Activated T-helper 1 cell treated with anti-CD3 and anti-CD28 coated beads, Interleukin-2, amount 50 U/mL, for 16 hours (primary cell): ENCODE results near the gene LTBP4.
A peak's percentile ranks its signal among the peaks of the same experiment; 100 is the strongest.

Experiments
- DNase-seq, 2 donors: peaks; one replicate each; pipeline ENCODE4 v3.0.0-alpha.2; 2020; ENCODE audit warnings: low read depth in 1 of 2, low spot score in 1 of 2

LTBP4 gene

DNA sequence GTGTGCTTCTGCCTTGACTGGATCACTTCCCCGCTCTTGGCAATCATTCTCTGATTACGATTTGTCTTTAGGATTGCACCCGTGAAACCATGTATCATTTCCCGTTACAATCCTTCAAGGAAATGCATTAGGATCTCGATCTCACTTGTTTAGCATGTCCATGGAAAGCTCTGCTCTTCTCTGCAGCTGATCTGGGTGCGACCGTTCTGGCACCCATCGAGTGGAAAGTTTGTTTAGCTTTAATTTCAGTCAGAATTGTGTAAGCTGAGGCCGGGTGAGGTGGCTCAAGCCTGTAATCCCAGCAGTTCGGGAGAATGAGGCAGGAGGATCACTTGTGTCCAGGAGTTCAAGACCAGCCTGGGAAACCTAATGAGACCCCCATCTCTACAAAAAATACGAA lies 58.4 kb downstream of the LTBP4 start:
- DNase-seq, result no peak

DNA sequence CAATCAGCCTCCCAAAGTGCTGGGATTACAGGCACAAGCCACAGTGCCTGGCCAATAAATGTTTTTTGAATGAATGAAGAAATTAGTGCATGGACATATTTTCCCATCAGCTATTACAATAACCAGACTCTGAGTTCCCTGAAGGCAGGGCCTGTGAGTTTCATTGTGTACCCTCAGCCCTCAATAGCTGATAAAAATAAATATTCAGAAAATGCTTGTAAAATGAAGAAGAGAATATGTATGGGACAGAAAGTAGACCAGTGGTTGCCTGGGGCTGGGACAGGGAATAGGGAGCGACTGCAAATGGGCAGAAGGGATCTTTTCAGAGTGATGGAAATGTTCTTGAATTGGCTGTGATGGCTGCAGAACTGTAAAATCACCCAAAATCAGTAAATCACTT lies 60.4 kb downstream of the LTBP4 start:
- no peak for DNase-seq

- peak; percentile 91 to 95 for DNase-seq
Measured at GRCh38 chr19:40662925-40663694, 61.9 kb downstream of the LTBP4 start.

- no peak for DNase-seq
Measured at GRCh38 chr19:40663695-40664692, 62.8 kb downstream of the LTBP4 start.

DNA sequence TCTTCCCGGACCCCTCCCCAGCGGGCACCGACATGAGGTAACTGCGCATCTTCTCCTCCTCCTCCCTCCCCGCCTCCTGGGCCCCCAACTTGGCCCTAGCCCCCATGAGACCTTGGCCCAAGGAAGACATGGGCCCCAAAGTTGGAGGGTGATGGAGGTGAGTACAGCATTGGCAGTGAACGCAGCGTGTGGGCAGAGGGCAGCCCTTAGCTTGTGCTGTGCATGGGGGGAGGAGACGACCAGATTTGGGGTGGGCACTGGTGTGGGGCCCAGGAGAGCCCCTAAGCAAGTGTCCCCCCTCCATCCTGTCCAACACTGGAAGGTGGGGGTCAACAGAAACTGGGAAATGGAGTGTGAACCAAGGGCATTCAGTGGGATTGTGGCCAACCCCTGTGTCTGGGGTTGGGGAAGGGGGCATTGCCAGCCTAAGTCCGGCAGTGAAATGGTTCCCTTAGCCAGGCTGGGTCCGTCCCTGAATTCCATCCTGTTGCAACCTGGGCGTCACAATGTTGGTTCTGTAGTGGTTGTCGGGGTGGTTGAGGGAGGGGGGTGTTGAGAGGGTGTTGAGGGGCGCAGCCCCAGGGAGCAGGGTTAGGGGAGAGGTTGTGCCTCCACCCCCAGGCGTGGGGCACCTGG lies 65.8 kb downstream of the LTBP4 start:
- no peak for DNase-seq

- DNase-seq, result no peak
Measured at GRCh38 chr19:40667602-40668001, 66.4 kb downstream of the LTBP4 start.

DNA sequence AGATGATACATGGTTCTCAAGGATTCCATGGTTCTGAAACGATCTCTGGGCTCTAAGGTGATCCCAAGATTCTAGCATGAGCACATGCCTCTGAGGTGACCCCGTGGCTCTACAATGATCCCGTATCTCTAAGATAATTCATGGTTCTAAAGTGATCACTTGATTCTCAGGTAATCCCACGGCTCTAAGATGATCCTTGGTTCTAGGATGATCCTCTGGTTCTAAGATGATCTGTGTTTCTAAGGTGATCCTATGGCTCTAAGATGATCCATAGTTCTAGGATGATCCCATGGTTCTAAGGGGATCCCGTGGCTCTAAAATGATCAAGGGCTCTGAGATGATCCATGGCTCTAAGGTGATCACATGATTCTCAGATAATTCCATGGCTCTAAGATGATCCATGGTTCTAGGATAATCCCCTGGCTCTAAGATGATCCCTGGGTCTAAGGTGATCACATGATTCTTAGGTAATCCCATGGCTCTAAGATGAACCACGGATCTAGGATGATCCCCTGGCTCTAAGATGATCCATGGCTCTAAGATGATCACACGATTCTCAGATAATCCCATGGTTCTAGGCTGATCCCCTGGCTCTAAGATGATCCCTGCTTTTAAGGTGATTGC lies 67.9 kb downstream of the LTBP4 start:
- no peak for DNase-seq

DNA sequence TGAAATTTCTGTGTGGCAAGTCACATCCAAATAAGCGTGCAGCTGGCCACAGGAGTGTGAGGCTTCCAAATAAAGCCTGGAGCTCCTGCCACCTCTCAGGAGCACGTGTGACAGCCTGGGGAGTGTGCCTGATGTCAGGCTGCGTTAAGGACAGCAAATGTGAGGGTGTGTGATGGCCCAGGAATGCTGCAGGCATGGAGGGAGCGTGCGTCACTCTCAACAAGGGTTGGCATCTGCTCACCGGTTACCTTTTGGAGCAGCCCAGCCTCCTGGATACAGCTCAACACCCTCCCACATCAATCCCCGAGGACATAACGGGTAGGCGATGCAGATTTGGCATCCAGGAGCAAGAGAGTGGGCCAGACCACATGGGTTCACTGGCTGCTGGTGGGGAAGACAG lies 70.2 kb downstream of the LTBP4 start:
- no peak for DNase-seq

GRCh38 chr19:40672038-40672437 lies 70.9 kb downstream of the LTBP4 start:
- no peak for DNase-seq

DNA sequence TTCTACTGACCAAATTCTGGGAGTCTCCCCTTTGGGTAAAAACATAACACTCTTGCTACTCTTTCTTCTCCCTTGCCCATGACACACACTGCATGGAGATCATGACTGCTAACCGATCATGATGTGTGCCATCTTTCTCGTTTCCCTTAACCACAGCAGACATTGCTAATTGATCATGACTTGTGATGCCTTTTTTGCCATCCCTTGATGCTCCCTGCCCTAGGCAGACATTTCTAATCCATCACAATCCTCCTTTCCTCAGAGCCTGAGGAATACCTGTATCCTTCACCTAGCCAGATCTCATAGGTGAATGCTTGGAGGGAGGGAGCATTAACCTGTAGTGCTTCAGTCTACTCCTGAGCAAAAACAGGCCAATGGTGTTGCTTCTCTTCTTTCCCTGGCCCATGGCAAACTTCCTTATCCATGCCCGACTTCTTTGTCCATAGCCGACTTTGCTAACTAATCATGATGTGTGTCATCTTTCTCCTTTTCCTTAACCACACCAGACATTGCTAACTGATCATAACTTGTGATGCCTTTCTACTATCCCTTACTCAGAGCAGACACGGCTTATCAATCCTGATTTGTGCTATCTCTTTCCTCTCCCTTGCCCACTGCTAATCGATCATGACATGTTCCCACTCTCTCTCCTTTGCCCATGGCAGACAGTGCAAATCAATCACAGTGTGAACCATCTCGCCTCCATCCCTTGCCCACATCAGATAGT lies 71.6 kb downstream of the LTBP4 start:
- DNase-seq, result no peak

- no peak for DNase-seq
Measured at GRCh38 chr19:40673397-40673796, 72.2 kb downstream of the LTBP4 start.

GRCh38 chr19:40674291-40674690 lies 73.1 kb downstream of the LTBP4 start:
- DNase-seq, result no peak

DNA sequence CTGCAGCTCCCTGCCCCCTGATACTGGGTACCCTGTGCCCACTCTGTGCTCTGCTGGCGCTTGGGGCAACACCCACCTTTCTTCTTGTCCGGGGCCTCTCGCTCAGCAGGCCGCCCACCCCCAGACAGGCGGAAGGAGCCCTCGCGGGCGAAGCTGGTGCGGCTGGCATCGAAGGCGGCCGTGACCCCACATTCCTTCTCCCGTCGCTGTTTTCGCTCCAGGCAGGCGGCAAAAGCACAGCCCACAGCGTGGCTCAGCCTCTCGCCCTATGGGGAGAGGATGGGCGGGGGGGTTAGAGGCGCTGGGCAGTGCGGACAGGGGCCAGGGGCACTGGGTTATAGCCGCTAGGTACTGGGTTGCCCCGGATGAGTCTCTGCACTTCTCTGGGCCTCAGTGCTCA lies 76.0 kb downstream of the LTBP4 start:
- DNase-seq, result no peak
